Mesodermal cell (in vitro differentiated cells): ENCODE data around the gene ARRDC2.
A peak's percentile ranks its signal among the peaks of the same experiment; 100 is the strongest.

Experiments
- H3K27ac ChIP-seq: 2 replicates; pipeline ENCODE4 v1.7.0; 2013; ENCODE audit warnings: mild to moderate bottlenecking, low read depth, low read length, moderate library complexity; ENCODE audit not compliant: severe bottlenecking
- H3K36me3 ChIP-seq: 2 replicates; pipeline ENCODE4 v1.7.1; 2013; ENCODE audit warnings: mild to moderate bottlenecking, low read length, moderate library complexity; ENCODE audit not compliant: control insufficient read depth, insufficient read depth
- H3K4me1 ChIP-seq: one replicate; pipeline ENCODE4 v1.7.1; 2013; ENCODE audit warnings: mild to moderate bottlenecking, low read length; ENCODE audit not compliant: insufficient read depth, control insufficient read depth, poor library complexity, severe bottlenecking
- H3K4me3 ChIP-seq: 2 replicates; pipeline ENCODE4 v1.7.0; 2013; ENCODE audit warnings: low read length, control low read depth, mild to moderate bottlenecking; ENCODE audit not compliant: insufficient read depth, poor library complexity, severe bottlenecking; ENCODE audit errors: extremely low read depth
- H3K9me3 ChIP-seq: 2 replicates; pipeline ENCODE4 v1.7.1; 2013; ENCODE audit warnings: mild to moderate bottlenecking, low read length, moderate library complexity; ENCODE audit not compliant: control insufficient read depth
- WGBS, 2 experiments: methylation state at CpG; one replicate each; pipeline ENCODE4 v1.1.5; 2013; ENCODE audit warnings: missing lambda C conversion rate in 2 of 2; ENCODE audit not compliant: insufficient coverage in 2 of 2; 5-methylcytosine and 5-hydroxymethylcytosine counted together

ARRDC2 gene

DNA sequence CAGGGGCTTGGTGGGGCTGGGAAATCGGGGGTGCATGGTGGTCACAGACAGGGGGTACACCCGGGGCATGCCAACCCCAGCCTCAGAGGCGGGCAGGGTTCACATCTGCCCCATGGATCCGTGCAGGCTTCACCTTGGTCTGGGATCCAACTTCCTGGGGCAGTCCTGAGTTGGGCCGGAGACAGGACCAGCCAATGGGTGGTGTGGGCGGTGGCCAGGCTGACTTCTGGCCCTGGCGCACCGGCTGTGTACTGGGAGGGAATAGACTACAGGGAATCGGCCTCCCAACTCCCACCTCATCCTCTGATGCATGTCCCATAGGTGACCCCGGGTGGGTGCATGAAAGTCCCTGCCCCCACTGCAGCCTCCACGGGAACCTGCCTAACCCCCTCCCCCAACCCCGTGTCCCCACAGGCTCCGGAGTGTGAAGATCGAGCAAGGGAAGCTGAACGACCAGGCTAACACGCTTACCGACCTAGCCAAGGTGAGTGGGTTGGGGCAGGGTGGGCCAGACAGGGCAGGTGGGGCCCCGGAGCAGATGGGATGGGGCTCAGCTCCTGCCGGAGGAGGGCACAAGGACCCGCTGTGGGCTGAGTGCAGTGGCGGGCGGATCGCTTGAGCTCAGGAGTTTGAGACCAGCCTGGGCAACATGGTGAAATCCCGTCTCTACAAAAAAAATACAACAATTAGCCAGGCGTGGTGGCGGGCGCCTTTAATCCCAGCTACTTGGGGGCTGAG lies 14.7 kb upstream of the ARRDC2 start:
- WGBS, 2 experiments: 86 to 91% methylated on average over 11 to 19 of the region's 27 CpGs
- no peak overlapping the region for H3K4me3 ChIP-seq
- H3K27ac ChIP-seq: no peak overlapping the region
- no peaks in the 10 kb centered on the region for H3K4me1 ChIP-seq
- no peaks in the 10 kb centered on the region for H3K9me3 ChIP-seq
- no peaks in the 10 kb centered on the region for H3K36me3 ChIP-seq

- WGBS, 2 experiments: 8 to 23% methylated on average over 8 to 12 of the region's 15 CpGs
- H3K27ac ChIP-seq: no peak overlapping the region
- H3K36me3 ChIP-seq: no peaks in the 10 kb centered on the region
- H3K9me3 ChIP-seq: no peaks in the 10 kb centered on the region
- H3K4me3 ChIP-seq: no peak overlapping the region
- no peaks in the 10 kb centered on the region for H3K4me1 ChIP-seq
Observed at GRCh38 chr19:17996826-17997316, 11.1 kb upstream of the ARRDC2 start.

- no peaks in the 10 kb centered on the region for H3K9me3 ChIP-seq
- no peak overlapping the region for H3K4me3 ChIP-seq
- no peak overlapping the region for H3K27ac ChIP-seq
- no peaks in the 10 kb centered on the region for H3K36me3 ChIP-seq
- H3K4me1 ChIP-seq: no peaks in the 10 kb centered on the region
- WGBS, 2 experiments: 83 to 85% methylated on average over 27 to 36 of the region's 41 CpGs
Observed at GRCh38 chr19:17997969-17998826, 9.8 kb upstream of the ARRDC2 start.

GRCh38 chr19:17998827-17999150 lies 9.2 kb upstream of the ARRDC2 start:
- WGBS, 2 experiments: 93 to 94% methylated on average over 3 to 5 of the region's 5 CpGs
- Histone ChIP-seq H3K9me3 (no peaks in the 10 kb centered on the region), H3K27ac (no peak overlapping the region), H3K36me3 (no peaks in the 10 kb centered on the region), H3K4me1 (no peaks in the 10 kb centered on the region), H3K4me3 (no peak overlapping the region)

DNA sequence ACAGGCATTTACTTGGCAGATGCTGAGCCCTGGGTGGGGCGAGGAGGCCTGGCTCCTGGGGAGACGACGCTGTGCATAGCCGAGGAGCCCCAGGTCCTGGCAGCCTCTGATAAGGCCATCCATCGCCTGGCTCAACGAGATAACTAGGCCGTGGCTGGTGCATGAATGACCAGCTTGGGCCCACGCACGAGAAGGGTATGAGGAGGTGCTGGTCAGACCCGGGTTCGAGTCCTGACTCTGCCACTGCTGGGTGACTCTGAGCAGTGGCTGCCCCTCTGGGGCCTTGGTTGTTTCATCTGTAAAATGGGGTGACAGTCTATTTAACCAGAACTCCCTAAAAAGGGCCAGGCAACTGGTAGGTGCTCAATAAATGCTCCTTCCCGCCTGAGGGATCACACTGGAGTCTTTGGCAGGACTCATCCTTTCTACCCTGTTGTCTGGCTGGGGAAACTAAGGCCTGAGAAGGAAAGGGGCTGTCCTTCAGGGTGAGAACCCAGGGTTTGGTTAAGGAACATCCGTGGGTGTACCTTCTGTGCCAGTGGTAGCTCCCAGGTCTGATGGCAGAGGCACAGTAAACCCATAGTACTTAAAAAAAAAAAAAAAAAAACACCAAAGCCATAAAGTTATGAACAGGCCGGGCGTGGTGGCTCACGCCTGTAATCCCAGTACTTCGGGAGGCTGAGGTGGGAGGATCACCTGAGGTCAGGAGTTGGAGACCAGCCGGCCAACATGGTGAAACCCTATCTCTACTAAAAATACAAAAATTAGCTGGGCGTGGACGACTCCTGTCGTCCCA lies 8.1 kb upstream of the ARRDC2 start:
- Histone ChIP-seq H3K27ac (no peak overlapping the region), H3K4me1 (no peaks in the 10 kb centered on the region), H3K36me3 (no peaks in the 10 kb centered on the region), H3K9me3 (no peaks in the 10 kb centered on the region), H3K4me3 (no peak overlapping the region)
- 93 to 98% methylated on average over 16 to 19 of the region's 21 CpGs for WGBS, 2 experiments

DNA sequence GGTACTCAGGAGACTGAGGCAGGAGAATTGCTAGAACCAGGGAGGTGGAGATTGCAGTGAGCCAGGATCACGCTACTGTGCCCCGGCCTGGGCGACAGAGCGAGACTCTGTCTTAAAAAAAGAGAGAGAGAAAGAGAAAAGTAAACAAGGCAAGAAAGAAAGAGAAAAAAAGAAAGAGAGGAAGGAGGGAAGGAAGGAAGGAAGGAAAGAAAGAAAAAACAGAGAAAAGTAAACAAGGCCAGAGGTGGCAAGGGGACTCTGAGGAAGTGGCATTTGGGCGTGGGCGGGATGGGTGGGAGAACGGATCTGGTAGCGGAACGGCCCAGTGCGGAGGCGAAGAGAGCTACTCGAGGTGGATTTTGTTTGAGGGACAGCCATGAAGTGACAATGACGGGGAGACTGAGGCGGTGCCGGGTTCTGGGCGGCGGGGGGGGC lies 7.5 kb upstream of the ARRDC2 start:
- no peaks in the 10 kb centered on the region for H3K36me3 ChIP-seq
- WGBS, 2 experiments: 48 to 49% methylated on average over 11 to 13 of the region's 17 CpGs
- no peaks in the 10 kb centered on the region for H3K9me3 ChIP-seq
- no peaks in the 10 kb centered on the region for H3K4me1 ChIP-seq
- peak overlapping the region; percentile 49 for H3K4me3 ChIP-seq
- no peak overlapping the region for H3K27ac ChIP-seq

- no peaks in the 10 kb centered on the region for H3K4me1 ChIP-seq
- peak overlapping the region; percentile 49 for H3K4me3 ChIP-seq
- H3K27ac ChIP-seq: no peak overlapping the region
- no peaks in the 10 kb centered on the region for H3K9me3 ChIP-seq
- WGBS, 2 experiments: 2 to 3% methylated on average over 81 to 95 of the region's 105 CpGs
- no peaks in the 10 kb centered on the region for H3K36me3 ChIP-seq
Observed at GRCh38 chr19:18000915-18001776, 6.8 kb upstream of the ARRDC2 start.

DNA sequence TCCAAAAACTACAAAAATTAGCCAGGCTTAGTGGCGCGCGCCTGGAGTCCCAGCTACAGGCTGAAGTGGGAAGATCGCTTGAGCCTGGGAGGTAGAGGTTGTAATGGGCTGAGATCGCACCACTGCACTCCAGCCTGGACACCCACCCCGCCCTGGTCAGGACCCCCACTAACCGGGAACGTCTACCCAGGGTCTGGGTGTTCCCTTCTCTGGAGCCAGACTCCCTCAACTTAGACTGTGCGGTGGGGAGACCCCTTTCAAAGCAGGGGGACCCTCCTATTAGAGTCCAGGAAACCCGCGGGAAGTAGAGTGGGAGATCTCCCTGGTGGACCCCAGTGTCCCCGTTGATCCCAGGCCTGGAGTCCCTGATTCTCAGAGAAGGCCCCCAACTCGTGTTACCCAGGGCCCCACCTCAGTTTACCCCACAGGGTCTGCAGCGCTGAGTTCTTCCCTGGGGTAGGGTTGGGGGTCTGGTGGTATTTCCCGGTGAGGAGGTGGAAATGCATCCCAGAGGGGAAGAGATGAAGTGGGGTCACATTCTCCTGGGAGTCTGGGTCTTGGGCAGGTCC lies 6.1 kb upstream of the ARRDC2 start:
- Histone ChIP-seq H3K4me3 (peak overlapping the region; percentile 49), H3K27ac (no peak overlapping the region), H3K36me3 (no peaks in the 10 kb centered on the region), H3K9me3 (peaks cover 4% of the 10 kb centered on the region), H3K4me1 (no peaks in the 10 kb centered on the region)
- WGBS, 2 experiments: 78 to 83% methylated on average over 4 to 5 of the region's 15 CpGs

DNA sequence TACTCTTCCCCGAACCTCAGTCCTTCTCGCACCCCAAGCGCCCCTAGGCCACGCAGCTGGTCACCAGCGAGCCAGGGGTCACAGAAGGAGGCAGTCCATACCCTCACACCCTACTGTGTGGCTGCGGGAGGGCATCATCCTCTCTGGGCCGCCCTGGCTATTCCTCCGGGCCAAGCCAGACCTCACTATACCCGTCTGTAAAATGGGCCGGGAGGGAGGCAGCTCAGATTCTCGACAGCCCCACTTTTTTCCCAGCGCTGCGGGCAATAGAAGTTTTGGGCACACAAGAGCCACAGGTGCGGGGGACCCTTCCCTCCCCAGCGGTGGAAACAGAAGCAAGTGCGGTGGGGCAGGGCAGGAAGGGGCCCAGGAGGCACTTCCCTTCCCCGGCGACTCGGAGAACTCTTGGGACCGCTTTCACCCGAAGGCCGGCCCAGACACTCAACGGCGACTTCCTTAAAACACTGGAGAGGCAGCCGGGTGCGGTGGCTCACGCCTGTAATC lies 5.6 kb upstream of the ARRDC2 start:
- Histone ChIP-seq H3K36me3 (no peaks in the 10 kb centered on the region), H3K9me3 (peaks cover 4% of the 10 kb centered on the region), H3K4me1 (peaks cover 1% of the 10 kb centered on the region), H3K27ac (no peak overlapping the region), H3K4me3 (no peak overlapping the region)
- 94% methylated on average over 24 to 25 of the region's 27 CpGs for WGBS, 2 experiments
